ENCODE measurements around the gene WDR87. TPM values are rescaled to one million over a fixed set of nuclear protein-coding genes. Genes with fewer than 3 reads are reported as not detected.
"Not testable (repeated sequence)": the region's sequence is repeated elsewhere in the genome, so short reads cannot be mapped to it uniquely, and the experiment has no call there.

WDR87 gene
- total and polyA plus RNA-seq, 4 donors = not detected

GRCh38 chr19:37867831-37868230, 38.6 kb downstream of the WDR87 start:
- H3K36me3 ChIP-seq (ENCODE audit: control insufficient read depth in 4 of 4, insufficient read depth in 3 of 4, low read depth in 1 of 4, low read length in 3 of 4) = no peaks in the 10 kb centered on the region
- H3K27me3 ChIP-seq (ENCODE audit: control insufficient read depth in 4 of 4, insufficient read depth in 4 of 4, low read length in 3 of 4) = no peaks in the 10 kb centered on the region
- H3K9me3 ChIP-seq (ENCODE audit: control insufficient read depth in 4 of 4, low read length in 3 of 4) = peaks cover 0 to 3% (median under 1%) of the 10 kb centered on the region in 4 donors
- H3K4me1 ChIP-seq (ENCODE audit: control insufficient read depth in 4 of 4, insufficient read depth in 4 of 4, low read length in 3 of 4) = no peaks in the 10 kb centered on the region
- H3K9ac ChIP-seq (ENCODE audit: low read depth in 1 of 2, low read length in 2 of 2) = no peak overlapping the region
- no peak for DNase-seq (ENCODE audit: low spot score)
- WGBS = 69% methylated on average over 2 of the region's 2 CpGs
- TF ChIP-seq HNF4G (IDR thresholded peaks at IDR 0.05) (no peak), RXRA (IDR thresholded peaks at IDR 0.05) (no peak), RAD21 (IDR thresholded peaks at IDR 0.05) (no peak), GABPA (IDR thresholded peaks at IDR 0.05 in 1 of 2, conservative IDR thresholded peaks at IDR 0.05 in 1 of 2) (no peak)
- H3K27ac ChIP-seq (ENCODE audit: low read depth in 1 of 2, low read length in 2 of 2) = no peak overlapping the region
- no peak overlapping the region for H3K4me3 ChIP-seq (ENCODE audit: low read depth in 1 of 3, low read length in 3 of 3)

- H3K4me1 ChIP-seq (ENCODE audit: control insufficient read depth in 4 of 4, insufficient read depth in 4 of 4, low read length in 3 of 4); H3K27ac ChIP-seq (ENCODE audit: low read depth in 1 of 2, low read length in 2 of 2); DNase-seq (ENCODE audit: low spot score); H3K9ac ChIP-seq (ENCODE audit: low read depth in 1 of 2, low read length in 2 of 2); H3K4me3 ChIP-seq (ENCODE audit: low read depth in 1 of 3, low read length in 3 of 3); H3K27me3 ChIP-seq (ENCODE audit: control insufficient read depth in 4 of 4, insufficient read depth in 4 of 4, low read length in 3 of 4); H3K36me3 ChIP-seq (ENCODE audit: control insufficient read depth in 4 of 4, insufficient read depth in 3 of 4, low read depth in 1 of 4, low read length in 3 of 4); H3K9me3 ChIP-seq (ENCODE audit: control insufficient read depth in 4 of 4, low read length in 3 of 4): not testable (repeated sequence)
- 77% methylated on average over 8 of the region's 9 CpGs for whole genome bisulfite sequencing
Observed at GRCh38 chr19:37865930-37866329, 40.5 kb downstream of the WDR87 start.

DNA sequence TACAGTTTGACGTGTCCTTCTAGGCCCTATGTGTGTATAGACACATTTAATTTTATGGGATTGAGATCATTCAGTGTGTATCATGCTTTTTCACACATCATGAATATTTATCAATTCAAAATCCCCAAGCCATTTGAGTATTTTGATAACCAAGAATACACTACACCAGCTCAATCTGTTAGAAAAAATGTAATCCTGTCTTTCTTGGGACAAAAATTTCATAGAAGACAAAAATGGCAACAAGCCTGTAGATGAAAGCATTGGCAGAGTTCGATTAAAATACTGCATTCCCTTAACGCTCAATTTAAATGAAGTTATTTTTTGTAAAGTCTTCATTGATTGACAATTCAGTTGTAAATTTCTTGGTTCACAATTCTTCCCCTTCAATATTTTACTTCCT, 41.9 kb downstream of the WDR87 start:
- no peak overlapping the region for H3K9ac ChIP-seq (ENCODE audit: low read depth in 1 of 2, low read length in 2 of 2)
- peaks cover 0 to 2% (median 0%) of the 10 kb centered on the region in 4 donors for H3K9me3 ChIP-seq (ENCODE audit: control insufficient read depth in 4 of 4, low read length in 3 of 4)
- H3K36me3 ChIP-seq (ENCODE audit: control insufficient read depth in 4 of 4, insufficient read depth in 3 of 4, low read depth in 1 of 4, low read length in 3 of 4) = no peaks in the 10 kb centered on the region
- TF ChIP-seq ZBTB33 (IDR thresholded peaks at IDR 0.05) = no peak
- TF ChIP-seq TAF1 (conservative IDR thresholded peaks at IDR 0.05) = no peak
- no peak for TF ChIP-seq RXRA (IDR thresholded peaks at IDR 0.05)
- TF ChIP-seq FOXA2 (IDR thresholded peaks at IDR 0.05) = no peak
- TF ChIP-seq FOXA1 (IDR thresholded peaks at IDR 0.05) = no peak
- TF ChIP-seq, protein P1, sequence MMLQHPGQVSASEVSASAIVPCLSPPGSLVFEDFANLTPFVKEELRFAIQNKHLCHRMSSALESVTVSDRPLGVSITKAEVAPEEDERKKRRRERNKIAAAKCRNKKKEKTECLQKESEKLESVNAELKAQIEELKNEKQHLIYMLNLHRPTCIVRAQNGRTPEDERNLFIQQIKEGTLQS (IDR thresholded peaks at IDR 0.05) = no peak
- TF ChIP-seq, protein P2, sequence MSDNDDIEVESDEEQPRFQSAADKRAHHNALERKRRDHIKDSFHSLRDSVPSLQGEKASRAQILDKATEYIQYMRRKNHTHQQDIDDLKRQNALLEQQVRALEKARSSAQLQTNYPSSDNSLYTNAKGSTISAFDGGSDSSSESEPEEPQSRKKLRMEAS (IDR thresholded peaks at IDR 0.05) = no peak
- no peak for TF ChIP-seq SP1 (IDR thresholded peaks at IDR 0.05)
- no peak for TF ChIP-seq YY1 (IDR thresholded peaks at IDR 0.05)
- no peak for TF ChIP-seq HNF4A (conservative IDR thresholded peaks at IDR 0.05)
- no peak for TF ChIP-seq HNF4G (IDR thresholded peaks at IDR 0.05)
- no peak for TF ChIP-seq GABPA (IDR thresholded peaks at IDR 0.05 in 1 of 2, conservative IDR thresholded peaks at IDR 0.05 in 1 of 2)
- no peaks in the 10 kb centered on the region for H3K4me1 ChIP-seq (ENCODE audit: control insufficient read depth in 4 of 4, insufficient read depth in 4 of 4, low read length in 3 of 4)
- DNase-seq (ENCODE audit: low spot score) = no peak
- 92% methylated on average over 3 of the region's 3 CpGs for WGBS
- no peaks in the 10 kb centered on the region for H3K27me3 ChIP-seq (ENCODE audit: control insufficient read depth in 4 of 4, insufficient read depth in 4 of 4, low read length in 3 of 4)
- no peak overlapping the region for H3K27ac ChIP-seq (ENCODE audit: low read depth in 1 of 2, low read length in 2 of 2)
- H3K4me3 ChIP-seq (ENCODE audit: low read depth in 1 of 3, low read length in 3 of 3) = no peak overlapping the region

DNA sequence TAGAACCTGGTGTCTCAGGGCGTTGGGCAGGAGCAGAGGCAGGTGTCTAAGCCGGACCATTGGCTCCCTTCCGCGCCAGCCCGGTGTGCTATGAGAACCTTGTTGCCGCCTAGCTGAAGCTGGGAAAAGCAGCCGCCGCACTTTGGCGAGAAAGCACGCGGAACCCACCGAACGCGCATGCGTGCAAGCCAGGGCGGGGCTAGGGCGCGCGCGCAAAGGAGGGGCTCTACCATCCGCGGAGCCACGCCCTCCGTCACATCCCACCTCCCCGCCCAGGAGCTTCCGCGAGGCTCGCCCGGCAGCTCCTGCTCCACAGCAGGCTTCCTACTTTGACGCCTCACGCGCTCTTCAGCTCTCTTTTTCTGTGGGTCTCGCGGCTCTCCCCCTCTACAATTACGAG, 51.3 kb downstream of the WDR87 start:
- Histone ChIP-seq H3K36me3 (ENCODE audit: control insufficient read depth in 4 of 4, insufficient read depth in 3 of 4, low read depth in 1 of 4, low read length in 3 of 4) (no peaks in the 10 kb centered on the region), H3K9ac (ENCODE audit: low read depth in 1 of 2, low read length in 2 of 2) (no peak overlapping the region), H3K27ac (ENCODE audit: low read depth in 1 of 2, low read length in 2 of 2) (no peak overlapping the region), H3K4me1 (ENCODE audit: control insufficient read depth in 4 of 4, insufficient read depth in 4 of 4, low read length in 3 of 4) (no peaks in the 10 kb centered on the region), H3K4me3 (ENCODE audit: low read depth in 1 of 3, low read length in 3 of 3) (no peak overlapping the region), H3K27me3 (ENCODE audit: control insufficient read depth in 4 of 4, insufficient read depth in 4 of 4, low read length in 3 of 4) (no peaks in the 10 kb centered on the region), H3K9me3 (ENCODE audit: control insufficient read depth in 4 of 4, low read length in 3 of 4) (peaks cover 2 to 19% (median 8%) of the 10 kb centered on the region in 4 donors)
- WGBS = 17% methylated on average over 35 of the region's 35 CpGs
- DNase-seq (ENCODE audit: low spot score) = peak; percentile 53
- TF ChIP-seq HNF4G (IDR thresholded peaks at IDR 0.05) (no peak), HNF4A (conservative IDR thresholded peaks at IDR 0.05) (no peak), SP1 (IDR thresholded peaks at IDR 0.05) (no peak), NR2F2 (IDR thresholded peaks at IDR 0.05) (no peak), REST (IDR thresholded peaks at IDR 0.05) (no peak), RXRA (IDR thresholded peaks at IDR 0.05) (no peak), FOXA2 (IDR thresholded peaks at IDR 0.05) (no peak), TAF1 (conservative IDR thresholded peaks at IDR 0.05) (no peak), YY1 (IDR thresholded peaks at IDR 0.05) (no peak), EGR1 (IDR thresholded peaks at IDR 0.05; ENCODE audit: low read depth in 2 of 2) (no peak)
- TF ChIP-seq, protein P3, sequence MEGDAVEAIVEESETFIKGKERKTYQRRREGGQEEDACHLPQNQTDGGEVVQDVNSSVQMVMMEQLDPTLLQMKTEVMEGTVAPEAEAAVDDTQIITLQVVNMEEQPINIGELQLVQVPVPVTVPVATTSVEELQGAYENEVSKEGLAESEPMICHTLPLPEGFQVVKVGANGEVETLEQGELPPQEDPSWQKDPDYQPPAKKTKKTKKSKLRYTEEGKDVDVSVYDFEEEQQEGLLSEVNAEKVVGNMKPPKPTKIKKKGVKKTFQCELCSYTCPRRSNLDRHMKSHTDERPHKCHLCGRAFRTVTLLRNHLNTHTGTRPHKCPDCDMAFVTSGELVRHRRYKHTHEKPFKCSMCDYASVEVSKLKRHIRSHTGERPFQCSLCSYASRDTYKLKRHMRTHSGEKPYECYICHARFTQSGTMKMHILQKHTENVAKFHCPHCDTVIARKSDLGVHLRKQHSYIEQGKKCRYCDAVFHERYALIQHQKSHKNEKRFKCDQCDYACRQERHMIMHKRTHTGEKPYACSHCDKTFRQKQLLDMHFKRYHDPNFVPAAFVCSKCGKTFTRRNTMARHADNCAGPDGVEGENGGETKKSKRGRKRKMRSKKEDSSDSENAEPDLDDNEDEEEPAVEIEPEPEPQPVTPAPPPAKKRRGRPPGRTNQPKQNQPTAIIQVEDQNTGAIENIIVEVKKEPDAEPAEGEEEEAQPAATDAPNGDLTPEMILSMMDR (IDR thresholded peaks at IDR 0.05; ENCODE audit: low read depth, low read length, missing input control) = no peak
